Stimulated activated CD4-positive, alpha-beta T cell treated with anti-CD3 and anti-CD28 coated beads, Interleukin-12 subunit alpha, Interleukin-12 subunit beta, amount 100 ng/mL, for 4 hours (primary cell): Measurements from ENCODE around the gene TRANK1.

Experiments
- DNase-seq: peaks from one replicate; pipeline ENCODE4 v3.0.0-alpha.2; 2020

The TRANK1 gene

GRCh38 chr3:36786921-36787890, 157.6 kb downstream of the TRANK1 start:
- DNase-seq: no peak

GRCh38 chr3:36784138-36784635, 160.7 kb downstream of the TRANK1 start:
- no peak for DNase-seq

GRCh38 chr3:36777424-36778218, 167.2 kb downstream of the TRANK1 start:
- DNase-seq: no peak
